ENCODE measurements around the gene DPH7.
"Not testable (repeated sequence)": the region's sequence is repeated elsewhere in the genome, so short reads cannot be mapped to it uniquely, and the experiment has no call there.

GRCh38 chr9:137553654-137554053, 25.1 kb downstream of the DPH7 start:
- not testable (repeated sequence) for TF ChIP-seq CTCF (IDR thresholded peaks at IDR 0.05; ENCODE audit: low read depth, low read length); EZH2phosphoT487 (IDR thresholded peaks at IDR 0.05; ENCODE audit: low read depth)
